DMS 273 (cell line): ENCODE measurements around the gene AOAH.

ENCODE experiments used
- DNase-seq: peaks from one replicate; lab custom pipeline; 2025; ENCODE audit not compliant: unreplicated experiment; lab: John Stamatoyannopoulos, UW

The AOAH gene

GRCh38 chr7:36567699-36568451 lies 156.4 kb downstream of the AOAH start:
- DNase-seq: no peak

- DNase-seq: no peak
Measured at GRCh38 chr7:36565792-36566356, 158.4 kb downstream of the AOAH start.

GRCh38 chr7:36564489-36564888 lies 159.8 kb downstream of the AOAH start:
- DNase-seq: no peak

GRCh38 chr7:36563706-36564327 lies 160.5 kb downstream of the AOAH start:
- DNase-seq: no peak

- no peak for DNase-seq
Measured at GRCh38 chr7:36562121-36562520, 162.2 kb downstream of the AOAH start.

GRCh38 chr7:36549029-36549428 lies 175.3 kb downstream of the AOAH start:
- DNase-seq: no peak

- DNase-seq: peak; percentile 48
Measured at GRCh38 chr7:36547416-36547815, 176.9 kb downstream of the AOAH start.

GRCh38 chr7:36546331-36546730 lies 178.0 kb downstream of the AOAH start:
- DNase-seq: peak; percentile 88

GRCh38 chr7:36545291-36545690 lies 179.0 kb downstream of the AOAH start:
- peak; percentile 88 for DNase-seq

- DNase-seq: no peak
Measured at GRCh38 chr7:36538126-36538525, 186.2 kb downstream of the AOAH start.

- no peak for DNase-seq
Measured at GRCh38 chr7:36535866-36536664, 188.2 kb downstream of the AOAH start.

- no peak for DNase-seq
Measured at GRCh38 chr7:36533717-36534116, 190.6 kb downstream of the AOAH start.

- DNase-seq: no peak
Measured at GRCh38 chr7:36532981-36533499, 191.3 kb downstream of the AOAH start.

- no peak for DNase-seq
Measured at GRCh38 chr7:36531951-36532350, 192.3 kb downstream of the AOAH start.

- DNase-seq: no peak
Measured at GRCh38 chr7:36530456-36530855, 193.8 kb downstream of the AOAH start.

- no peak for DNase-seq
Measured at GRCh38 chr7:36527549-36527913, 196.8 kb downstream of the AOAH start.

GRCh38 chr7:36526863-36527548 lies 197.3 kb downstream of the AOAH start:
- DNase-seq: peak; percentile 24

GRCh38 chr7:36523371-36524101 lies 200.8 kb downstream of the AOAH start:
- no peak for DNase-seq

GRCh38 chr7:36522453-36523007 lies 201.8 kb downstream of the AOAH start:
- DNase-seq: no peak

GRCh38 chr7:36521911-36522310 lies 202.4 kb downstream of the AOAH start:
- DNase-seq: no peak
